NOMO-1 treated with dmso at 0.1 percent for 144 hours (cell line): ENCODE data around the gene ABITRAM.

Experiments
- DNase-seq: peaks from one replicate; lab custom pipeline; 2025; ENCODE audit not compliant: unreplicated experiment; lab: John Stamatoyannopoulos, UW

Gene ABITRAM

DNA sequence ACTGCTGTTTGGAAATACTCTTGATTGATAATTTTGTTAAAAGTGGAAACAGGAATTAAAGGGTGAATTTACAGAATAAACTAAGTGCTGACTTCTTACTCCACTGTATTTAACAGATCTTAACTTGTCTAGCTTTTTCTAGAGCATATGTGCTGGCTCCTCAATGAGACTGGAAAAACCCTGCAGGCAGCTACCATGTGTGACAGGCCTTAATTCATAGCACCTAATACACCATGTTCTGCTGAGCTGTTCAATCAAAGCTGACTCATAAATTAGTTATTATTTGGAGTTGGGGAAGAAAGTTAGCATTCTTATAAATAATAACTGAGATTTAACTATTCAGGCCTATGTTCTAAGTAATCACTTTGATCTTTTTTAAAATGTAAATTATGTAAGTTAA, 49.7 kb downstream of the ABITRAM start:
- DNase-seq, result no peak
